Stimulated activated CD4-positive, alpha-beta T cell treated with anti-CD3 and anti-CD28 coated beads, Interleukin-4, amount 100 ng/mL, for 48 hours (primary cell): ENCODE measurements around the gene RHBDF1.
"Not testable (repeated sequence)": the region's sequence is repeated elsewhere in the genome, so short reads cannot be mapped to it uniquely, and the experiment has no call there.

Source experiments
- DNase-seq, 2 donors: peaks; one replicate each; pipeline ENCODE4 v3.0.0-alpha.2; 2020; ENCODE audit warnings: low read depth in 2 of 2

Gene RHBDF1

DNA sequence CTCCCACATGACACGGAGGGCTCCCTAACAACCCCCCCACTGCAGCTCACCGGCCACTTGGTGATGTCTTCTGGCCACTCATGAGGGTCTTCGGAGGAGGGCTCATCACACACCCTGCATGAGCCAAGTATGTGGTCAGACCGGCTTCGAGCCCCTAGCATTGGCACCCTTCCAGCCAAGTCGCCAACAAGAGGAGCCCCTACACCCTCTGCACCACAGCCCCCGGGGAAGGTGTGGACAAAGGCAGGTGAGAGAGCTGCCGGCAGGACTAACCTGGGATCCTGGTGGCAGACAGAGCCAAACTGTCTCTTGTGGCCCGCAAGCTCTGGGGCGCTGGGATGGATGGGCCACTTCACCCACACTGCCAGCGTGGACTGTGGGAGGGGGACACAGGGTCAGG is 12.3 kb downstream of the RHBDF1 start:
- no peak for DNase-seq

DNA sequence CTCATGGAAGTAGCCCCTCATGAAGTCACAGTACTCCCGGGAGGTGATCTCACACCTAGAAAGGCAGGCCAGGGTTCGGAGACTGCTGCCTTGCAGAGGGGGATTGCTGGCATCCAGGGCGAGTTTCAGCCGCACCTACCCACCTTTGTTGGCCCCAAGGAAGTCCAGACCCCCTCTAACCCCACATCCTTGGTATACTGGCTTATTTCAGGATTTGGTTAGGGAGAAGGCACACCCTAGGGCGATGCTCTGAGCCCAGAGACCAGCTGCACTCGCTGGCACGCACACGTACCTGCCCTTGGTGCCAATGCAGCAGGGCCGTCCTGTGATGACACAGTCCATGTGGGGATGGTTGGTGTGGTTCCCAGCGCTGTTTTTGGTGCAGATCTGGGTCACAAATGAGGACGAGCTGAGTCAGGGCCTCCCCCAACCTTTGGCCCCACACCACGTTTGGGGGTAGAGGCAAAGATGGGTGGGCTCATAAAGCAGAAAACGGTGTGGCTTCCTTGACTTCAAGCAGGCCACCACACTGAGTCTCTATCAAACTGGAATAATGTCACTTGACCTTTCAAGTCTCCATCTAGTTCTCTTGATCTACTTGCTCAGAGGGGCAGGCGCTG is 12.9 kb downstream of the RHBDF1 start:
- no peak for DNase-seq

DNA sequence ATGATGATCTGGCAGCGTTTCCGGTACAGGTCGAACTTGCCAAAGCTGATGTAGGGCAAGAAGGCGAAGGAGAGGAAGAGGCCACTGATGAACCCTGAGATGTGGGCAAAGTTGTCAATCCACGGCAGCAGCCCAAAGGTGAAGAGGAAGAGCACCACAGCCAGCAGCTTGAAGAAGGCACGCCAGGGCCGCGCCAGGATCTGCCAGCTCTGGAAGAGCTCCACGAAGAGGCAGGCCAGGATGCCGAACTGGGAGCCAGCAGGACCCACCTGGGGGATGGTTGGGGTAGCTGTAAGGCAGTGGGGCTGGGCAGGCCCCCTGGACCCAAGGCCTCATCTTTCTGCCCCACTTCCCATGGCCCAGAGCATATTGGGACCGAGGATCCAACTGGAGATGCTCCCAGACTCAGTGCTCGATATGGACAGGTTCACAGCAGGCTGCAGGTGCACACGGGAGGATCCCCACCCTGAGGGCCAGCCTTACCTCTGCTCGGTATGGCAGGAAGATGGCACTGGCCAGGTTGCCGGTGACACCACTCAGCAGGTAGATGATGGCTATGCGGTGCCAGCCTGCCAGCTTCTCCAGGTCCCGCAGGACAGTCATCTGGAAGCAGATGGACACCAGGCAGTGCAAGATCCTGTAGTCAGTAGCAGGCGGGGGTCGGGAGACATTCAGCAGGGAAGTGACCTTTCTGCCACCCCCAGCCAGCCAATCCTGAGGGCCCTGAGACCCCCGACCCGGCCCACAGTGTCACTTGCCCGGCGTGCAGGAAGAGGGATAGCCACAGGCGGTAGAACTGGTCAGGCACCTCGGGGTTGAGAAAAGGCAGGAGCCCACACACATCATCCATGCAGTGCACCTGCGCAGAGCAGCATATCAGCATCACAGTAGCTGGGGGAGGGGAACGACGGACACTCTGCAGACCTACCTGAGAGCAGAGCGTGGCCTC is 13.7 kb downstream of the RHBDF1 start:
- DNase-seq, result no peak

DNA sequence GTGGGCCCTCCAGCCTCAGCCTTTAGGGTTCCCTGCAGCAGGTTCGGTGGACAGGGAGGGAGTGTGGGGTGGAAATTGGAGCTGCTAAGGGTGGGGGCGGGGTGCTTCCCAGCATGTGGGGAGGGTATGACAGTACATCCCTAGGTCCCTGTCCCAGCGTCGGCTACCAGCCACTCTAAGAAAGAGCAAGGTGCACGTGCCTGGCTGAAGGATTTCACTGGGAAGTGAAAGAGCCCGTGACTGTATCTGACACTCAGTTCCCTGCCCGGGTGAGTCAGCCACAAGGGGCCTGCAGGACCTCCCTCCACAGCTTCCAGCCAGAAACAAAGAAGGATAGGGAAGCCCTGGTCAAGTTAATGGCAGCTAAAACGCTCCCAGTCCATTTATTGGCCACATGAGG is 14.7 kb downstream of the RHBDF1 start:
- DNase-seq, result no peak

DNA sequence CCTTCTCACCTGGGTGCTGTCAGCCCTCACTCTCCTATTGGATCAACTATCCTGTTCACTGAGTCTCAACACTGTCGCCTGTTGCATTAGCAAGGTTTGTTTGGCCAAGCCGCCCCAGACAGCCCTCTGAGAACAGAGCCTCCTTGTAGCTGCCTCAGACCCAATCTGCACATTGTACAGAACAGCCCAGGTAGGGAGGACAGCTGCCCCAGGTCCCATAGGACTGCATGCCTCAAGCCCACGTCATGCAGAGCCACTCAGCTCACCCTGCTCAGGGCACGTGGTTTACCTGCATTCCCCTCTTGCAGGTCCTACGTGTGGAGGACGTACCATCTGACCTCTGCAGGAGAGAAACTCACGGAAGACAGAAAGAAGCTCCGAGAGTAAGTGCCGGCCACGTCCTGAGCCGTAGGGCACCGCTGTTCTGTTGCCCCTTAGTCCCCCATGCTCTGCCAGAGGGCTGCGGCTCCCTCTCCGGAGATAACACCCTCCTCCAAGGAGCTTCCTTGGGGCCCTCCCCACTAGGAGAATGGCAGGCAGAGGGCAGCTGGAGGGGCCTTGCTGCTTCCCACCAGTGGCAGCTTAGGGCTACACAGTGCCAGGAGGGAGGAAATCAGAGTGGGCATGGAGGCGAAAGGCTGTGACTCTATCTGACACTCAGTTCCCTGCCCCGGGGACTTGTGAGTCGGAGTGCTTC is 16.1 kb downstream of the RHBDF1 start:
- no peak for DNase-seq

DNA sequence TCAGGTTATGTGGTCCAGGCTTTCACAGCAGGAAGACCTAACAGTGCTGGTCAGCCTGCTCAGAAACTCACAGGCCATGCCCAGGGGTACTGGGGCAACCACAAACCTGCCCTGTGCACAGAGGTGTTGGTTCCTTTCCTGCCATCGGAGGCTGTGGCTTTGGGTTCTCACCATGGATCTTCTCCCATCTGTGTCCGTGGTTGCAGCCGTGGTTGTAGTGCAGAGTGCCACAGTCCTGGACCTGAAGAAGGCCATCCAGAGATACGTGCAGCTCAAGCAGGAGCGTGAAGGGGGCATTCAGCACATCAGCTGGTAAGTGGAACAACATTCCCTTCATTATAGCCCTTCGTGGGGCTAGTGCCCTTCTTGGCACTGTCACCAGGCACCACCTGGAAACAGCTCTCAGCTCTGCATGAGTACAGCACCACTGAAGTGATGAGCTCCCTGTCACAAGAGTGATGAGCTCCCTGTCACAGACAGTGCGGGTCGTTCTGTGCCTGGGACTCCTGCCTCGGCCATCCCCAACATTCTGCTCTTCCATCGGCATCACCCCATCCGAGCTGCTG is 16.8 kb downstream of the RHBDF1 start:
- DNase-seq, result no peak

DNA sequence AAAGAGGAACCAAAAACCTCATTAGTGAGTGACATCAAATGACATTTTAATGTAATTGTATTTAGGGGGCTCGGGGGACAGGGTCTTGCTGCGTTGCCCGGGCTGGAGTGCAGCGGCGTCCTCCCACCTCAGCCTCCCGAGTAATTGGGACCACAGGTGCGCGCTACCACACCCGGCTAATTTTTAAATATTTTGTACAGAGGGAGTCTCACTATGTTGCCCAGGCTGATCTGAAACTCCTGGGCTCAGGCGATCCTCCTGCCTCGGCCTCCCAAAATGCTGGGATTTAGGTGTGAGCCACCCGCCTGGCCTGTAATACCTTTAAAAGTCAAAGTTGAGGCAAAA is 18.2 kb downstream of the RHBDF1 start:
- no peak for DNase-seq

DNA sequence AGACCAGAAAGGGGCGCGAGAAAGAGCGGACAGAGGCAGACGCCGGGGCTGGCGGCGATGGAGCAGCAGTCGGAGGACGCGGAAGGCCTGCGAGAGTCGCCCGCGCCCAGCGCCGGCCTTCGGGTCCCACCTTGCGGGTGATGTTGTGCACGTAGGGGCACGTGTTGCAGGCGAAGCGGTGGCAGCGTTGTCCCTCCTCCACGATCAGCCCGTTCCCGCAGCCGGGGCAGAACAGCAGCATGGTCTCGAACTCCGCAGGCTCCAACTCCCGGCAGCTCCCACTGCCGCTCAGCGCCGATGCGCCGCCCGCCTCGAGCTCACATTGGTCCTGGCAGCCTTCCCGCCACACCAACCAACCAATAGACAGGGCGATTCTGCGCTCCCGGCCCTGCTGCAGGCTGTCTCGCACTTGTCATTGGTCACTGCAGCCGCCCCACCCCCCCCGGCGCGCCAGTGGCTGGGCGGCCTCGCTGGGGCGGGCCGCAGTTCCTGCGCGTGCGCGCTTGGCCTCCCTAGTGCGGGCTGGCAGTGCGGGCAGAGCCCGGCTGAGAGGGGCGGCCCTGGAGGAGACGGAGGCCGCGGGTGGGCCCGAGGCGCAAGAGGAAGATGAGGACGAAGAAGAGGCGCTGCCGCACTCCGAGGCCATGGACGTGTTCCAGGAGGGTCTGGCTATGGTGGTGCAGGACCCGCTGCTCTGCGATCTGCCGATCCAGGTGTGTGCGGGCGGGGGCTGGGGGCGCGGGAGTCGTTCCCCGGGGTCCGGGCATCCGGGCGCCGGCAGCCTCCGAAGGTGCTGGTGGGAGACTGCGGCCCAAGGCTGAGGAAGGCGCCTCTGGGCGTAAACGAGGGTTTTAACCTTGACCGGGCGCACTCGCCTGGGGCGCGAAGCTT is 18.8 kb downstream of the RHBDF1 start, which contains the start of the genes POLR3K and SNRNP25:
Gene POLR3K (minus strand): TSS at position 263 of the 891 bp plus-strand sequence. CDS start 22 bp downstream, at position 241.
Gene SNRNP25 (plus strand): TSS at position 483 of the 891 bp plus-strand sequence. CDS start 189 bp downstream, at position 672.
- peak; percentile 98 to 99 for DNase-seq

DNA sequence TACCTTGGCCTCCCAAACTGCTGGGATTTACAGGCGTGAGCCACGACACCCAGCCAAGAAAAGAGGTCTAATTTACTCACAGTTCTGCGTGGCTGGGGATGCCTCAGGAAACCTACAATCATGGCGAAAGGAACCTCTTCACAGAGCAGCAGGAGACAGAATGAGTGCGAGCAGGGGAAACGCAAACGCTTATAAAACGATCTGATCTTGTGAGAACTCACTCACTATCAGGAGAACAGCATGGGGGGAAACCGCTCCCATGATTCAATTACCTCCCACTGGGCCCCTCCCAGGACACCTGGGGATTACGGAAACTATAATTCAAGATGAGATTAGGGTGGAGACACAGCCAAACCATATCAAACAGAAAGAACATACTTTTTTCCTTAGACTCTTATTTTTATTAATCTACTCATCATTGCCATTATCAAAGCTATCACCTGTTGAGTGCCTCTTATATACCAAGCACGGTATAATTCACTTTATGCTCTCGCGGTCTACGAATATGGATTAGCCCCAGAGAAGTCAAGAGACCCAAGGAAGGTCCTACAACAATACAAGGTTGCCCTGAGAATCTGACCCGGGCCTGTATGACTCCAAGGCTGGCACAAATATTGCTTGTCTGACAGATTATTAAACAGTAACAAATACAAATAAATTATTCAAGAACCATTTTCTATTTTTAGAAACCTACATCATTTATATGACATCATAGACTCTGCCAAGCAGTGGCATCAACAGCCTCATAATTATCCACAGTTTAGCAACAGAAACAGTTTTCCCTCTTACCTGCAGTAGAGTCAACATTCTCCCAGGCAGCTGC is 21.5 kb downstream of the RHBDF1 start:
- no peak for DNase-seq

DNA sequence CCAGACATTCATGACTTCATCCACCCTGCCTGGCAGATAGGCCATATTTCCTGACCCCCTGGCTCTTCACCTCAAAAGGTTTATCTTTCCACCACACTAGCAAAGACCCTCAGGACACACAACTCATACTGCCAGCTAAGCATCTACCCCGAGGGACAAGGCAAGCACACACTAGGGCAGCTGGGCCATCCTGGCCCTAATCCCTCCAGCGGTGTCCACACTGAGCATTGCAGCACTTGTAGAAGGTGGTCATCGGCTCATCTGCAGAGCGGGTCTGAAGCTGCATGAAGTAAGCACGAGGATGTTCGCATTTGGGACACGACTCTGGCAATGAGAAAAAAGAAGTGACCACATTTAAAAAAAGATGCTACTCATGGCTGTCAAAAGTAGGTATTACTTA is 25.2 kb downstream of the RHBDF1 start:
- no peak for DNase-seq

DNA sequence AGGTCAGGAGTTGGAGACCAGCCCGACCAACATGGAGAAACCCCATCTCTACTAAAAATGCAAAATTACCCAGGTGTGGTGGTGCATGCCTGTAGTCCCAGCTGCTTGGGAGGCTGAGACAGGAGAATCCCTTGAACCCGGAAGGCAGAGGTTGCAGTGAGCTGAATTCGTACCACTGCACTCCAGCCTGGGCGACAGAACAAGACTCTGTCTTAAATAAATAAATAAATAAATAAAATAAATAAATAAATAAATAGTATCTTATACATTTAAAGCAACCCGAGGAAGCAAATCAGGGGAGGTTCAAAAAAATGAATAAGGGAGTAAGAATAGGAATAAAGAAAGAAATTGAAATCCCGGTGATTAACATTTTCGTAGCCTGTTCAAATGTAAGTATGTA is 25.9 kb downstream of the RHBDF1 start:
- DNase-seq, result not testable (repeated sequence)

DNA sequence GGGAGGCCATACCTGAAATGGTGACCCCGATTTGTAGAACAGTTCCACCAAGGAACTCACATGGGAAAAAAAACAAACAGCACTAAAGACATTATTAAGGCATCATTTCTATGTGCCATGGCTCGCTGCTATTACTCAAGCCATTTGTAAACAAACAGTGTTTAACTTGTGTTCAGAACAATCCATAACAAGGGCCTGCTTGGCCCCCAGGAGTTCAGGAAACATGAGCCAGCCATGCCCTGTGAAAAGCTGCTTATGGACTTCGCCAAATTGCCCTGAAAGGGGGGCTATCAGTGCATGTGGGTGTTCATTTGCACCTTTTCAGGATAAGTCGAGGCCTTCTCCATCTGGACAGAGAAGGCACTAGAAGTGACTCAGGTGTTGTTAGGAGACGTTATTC is 27.0 kb downstream of the RHBDF1 start:
- DNase-seq, result no peak

DNA sequence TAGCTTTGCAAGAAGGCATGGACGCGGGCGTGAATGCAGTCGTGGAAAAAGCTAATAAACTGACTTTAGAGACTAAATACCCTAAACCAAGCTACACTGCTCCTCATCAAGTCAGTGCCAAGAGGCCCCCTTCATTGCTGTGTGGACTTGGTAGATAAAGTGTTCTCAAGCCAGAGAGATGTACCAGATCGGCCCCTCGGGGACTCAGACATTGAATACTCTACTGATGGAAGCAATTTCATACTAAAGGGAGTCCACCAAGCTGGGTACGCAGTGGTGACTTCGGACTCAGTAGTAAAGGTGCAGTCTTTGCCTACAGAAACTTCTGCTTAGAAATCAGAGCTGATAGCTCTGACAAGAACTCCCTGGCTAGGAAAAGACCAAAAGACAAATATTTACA is 27.8 kb downstream of the RHBDF1 start:
- DNase-seq, result no peak

DNA sequence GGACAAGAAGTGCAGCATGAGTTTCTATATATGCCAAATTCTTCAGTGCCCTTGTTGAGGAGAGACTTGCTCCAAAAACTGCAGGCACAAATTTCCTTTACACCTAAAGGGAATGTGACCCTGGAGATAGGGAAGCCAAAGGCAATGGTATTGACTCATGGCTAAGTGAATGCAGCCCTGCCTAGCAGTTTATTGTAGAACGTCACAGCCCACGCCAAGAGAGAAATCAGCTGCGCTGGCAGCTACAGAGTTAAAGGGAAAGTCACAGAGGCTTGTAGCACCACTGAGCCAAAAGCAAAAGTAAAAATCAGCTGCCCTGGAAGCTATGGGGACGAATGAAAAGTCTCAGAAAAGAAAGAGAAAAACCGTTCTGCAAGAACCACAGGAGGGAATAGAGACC is 29.1 kb downstream of the RHBDF1 start:
- DNase-seq, result no peak

DNA sequence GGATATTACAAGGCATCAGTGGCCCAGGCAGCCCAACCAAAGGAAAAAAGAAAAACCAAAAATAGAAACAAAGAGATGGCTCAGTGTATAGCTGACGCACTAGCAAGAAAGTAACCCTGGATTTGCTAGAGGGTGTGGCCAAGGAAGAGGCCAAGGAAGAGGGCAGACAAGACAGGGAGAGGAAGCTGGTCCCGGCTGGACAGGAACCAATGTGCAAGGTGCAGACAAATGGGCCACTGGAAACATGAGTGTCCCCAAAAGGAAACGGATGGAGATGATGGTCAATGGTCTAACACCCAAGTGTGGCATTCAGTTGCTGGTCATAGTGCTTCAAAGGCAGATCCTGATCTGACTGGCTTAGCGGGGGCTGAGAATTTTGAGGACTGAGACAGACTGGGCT is 29.7 kb downstream of the RHBDF1 start:
- no peak for DNase-seq

DNA sequence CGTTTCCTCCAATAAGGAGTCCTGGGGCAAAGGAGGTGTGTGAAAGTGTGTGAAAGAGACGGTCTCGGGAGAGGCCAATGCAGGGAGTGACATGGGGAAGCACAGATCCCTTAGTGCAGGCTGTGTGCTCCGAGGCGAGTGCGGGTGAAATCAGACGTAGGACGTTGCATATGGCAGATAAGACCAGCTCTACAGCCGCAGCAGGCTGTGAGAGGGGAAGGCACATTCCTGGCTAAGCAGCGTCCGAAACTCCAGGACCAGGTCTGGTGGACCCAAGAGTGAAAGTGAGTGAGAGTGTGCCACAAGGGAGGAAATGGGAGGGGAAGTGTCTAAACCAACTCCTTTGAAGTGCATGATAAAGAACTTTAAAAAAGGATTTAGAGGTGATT is 30.4 kb downstream of the RHBDF1 start:
- DNase-seq, result no peak

DNA sequence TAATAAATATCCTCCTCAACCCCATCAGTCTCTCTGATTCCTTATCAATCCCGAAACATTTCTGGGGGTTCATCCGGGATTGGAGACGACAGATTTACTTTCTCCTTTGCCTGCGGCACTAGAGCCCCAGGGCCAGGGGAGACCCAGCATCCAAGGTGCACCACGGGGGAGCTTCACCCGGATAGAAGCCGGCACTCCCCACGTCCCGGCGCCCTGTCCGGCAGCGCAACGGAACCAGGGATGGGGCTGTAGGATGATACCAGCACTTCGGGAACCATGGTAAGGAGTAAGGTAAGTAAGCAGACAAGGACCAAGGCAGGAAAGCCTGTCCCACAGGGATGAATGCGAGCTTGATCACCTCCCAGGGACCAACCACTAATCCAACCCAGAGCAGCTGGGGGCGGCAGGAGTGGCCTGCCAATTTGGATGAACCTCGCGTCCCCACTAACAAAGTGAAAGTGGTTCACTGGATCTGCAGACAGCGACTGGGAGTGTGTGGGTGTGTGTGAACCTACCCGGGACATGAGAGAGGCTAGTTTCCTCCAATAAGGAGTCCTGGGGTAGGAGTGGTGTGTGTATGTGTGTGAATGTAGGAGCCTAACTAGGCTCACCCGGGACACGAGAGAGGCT is 30.9 kb downstream of the RHBDF1 start:
- DNase-seq, result no peak

DNA sequence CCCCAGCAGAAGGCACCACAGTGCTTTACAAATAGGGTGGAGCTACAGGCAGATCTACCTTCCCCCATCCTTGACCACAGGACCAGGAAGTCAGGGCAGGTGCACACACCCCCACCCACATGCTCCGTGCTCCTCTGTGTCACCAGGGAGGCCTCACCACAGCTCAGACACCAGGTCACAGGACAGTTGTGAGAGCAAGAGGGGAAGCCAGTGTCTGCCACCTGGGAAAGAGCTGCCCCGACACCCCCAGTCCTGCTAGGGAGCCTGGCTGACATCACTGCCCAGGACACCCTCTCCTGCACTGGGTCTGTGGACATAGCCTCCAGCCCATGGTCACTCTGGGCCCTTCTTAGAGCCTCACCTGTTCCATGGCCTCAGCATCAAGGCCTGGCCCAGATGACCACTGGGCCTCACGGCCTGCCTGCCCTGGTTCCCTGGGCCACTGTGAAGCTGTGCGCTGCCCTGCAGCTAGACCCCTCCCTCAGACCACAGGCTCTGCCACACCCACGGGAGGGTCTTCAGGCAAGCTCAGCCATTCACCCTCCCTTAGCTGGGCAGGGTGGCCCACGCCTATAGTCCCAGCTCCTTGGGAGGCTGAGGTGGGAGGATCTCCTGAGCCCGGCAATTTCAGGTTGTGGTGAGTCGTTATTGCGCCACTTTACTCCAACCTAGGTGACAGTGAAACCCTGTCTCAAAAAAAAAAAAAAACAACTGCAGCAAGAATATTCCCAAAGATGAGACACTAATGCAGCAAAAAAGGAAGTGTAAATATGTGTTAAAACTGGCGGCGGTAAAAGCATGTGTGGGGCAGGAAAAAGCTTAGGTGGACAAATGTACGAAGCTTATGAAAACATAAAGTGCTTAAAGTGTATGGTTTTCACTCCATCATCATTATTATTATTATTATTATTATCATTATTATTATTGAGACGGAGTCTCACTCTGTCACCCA is 33.2 kb downstream of the RHBDF1 start:
- DNase-seq, result peak; percentile 18 to 22

DNA sequence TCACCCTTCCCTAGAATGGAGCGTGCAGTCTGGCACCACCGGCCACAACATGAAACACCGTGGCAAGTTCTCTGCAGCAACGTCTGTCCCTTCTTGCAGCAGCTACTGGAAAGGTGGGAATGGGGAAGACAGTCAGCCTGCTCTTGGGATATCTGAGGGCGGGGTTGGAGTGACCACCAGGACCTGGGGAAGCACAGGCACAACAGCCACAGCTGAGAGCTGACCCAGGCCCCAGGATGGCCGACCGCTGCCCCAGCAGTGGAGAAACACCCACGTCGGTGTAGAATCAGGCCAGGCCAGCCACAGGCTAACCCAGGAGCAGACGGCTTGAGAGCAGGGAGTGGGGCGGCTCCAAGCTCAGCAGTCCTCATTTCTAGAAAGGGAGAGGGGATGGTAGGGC is 34.2 kb downstream of the RHBDF1 start:
- DNase-seq, result not testable (repeated sequence)
